Activated T-cell treated with anti-CD3 and anti-CD28 coated beads, Interleukin-2, amount 50 U/mL, for 24 hours (primary cell): ENCODE data around the gene ZNF568.

Source experiments
- DNase-seq: peaks from one replicate; pipeline ENCODE4 v3.0.0-alpha.2; 2020
- H3K27ac Mint-ChIP-seq: 2 replicates; pipeline ENCODE4 v1.8.0; 2020; ENCODE audit warnings: mild to moderate bottlenecking, mixed read lengths
- H3K27me3 Mint-ChIP-seq: 2 replicates; pipeline ENCODE4 v1.8.0; 2020; ENCODE audit warnings: mixed read lengths
- H3K36me3 Mint-ChIP-seq: 2 replicates; pipeline ENCODE4 v1.8.0; 2020; ENCODE audit warnings: low read depth, mixed read lengths
- H3K4me1 Mint-ChIP-seq: 2 replicates; pipeline ENCODE4 v1.8.0; 2020; ENCODE audit warnings: low read depth, mixed read lengths
- H3K4me3 Mint-ChIP-seq: 2 replicates; pipeline ENCODE4 v1.8.0; 2020; ENCODE audit warnings: mild to moderate bottlenecking, moderate library complexity, mixed read lengths
- H3K9me3 Mint-ChIP-seq: 2 replicates; pipeline ENCODE4 v1.8.0; 2020; ENCODE audit warnings: mixed read lengths

ZNF568 gene

GRCh38 chr19:36915992-36916830 lies at the start of gene ZNF568, which contains the start of gene ZNF829:
ZNF568 (plus strand) TSS chr19:36916332; CDS start chr19:36922771, 6,439 bp downstream.
ZNF829 (minus strand) TSS chr19:36916291; CDS start chr19:36915167, 1,124 bp downstream.
- H3K36me3 Mint-ChIP-seq: peaks cover 92% of the 10 kb centered on the region
- H3K27me3 Mint-ChIP-seq: no peaks in the 10 kb centered on the region
- peak within 1 kb of the TSS; percentile 98 for H3K27ac Mint-ChIP-seq
- peak within 1 kb of the TSS; percentile 85 for H3K4me3 Mint-ChIP-seq
- peak; percentile 93 for DNase-seq
- H3K4me1 Mint-ChIP-seq: peaks cover 34% of the 10 kb centered on the region
- peaks cover 48% of the 10 kb centered on the region for H3K9me3 Mint-ChIP-seq

GRCh38 chr19:36876993-36877938 lies 38.9 kb upstream of the ZNF568 start:
- no peak for DNase-seq
- Mint-ChIP-seq H3K36me3 (peaks cover 84% of the 10 kb centered on the region), H3K9me3 (peaks cover 52% of the 10 kb centered on the region)

DNA sequence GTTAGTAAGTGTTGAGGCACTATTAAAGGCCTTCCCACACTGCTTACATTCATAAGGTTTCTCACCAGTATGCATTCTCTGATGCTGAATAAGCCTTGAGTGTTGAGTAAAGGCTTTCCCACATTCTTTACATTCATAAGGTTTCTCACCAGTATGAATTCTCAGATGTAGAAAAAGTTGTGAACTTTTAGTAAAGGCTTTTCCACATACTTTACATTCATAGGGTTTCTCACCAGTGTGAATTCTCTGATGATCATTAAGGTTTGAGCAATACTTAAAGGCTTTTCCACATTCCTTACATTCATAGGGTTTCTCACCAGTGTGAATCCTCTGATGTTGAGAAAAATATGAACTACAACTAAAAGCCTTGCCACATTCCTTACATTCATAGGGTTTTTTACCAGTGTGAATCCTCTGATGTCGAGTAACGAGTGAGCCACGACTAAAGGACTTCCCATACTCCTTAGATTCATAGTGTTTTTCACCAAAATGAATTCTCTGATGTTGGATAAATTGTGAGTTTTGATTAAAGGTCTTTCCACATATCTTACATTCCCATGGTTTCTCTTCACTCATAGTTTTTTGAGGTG lies 24.3 kb upstream of the ZNF568 start:
- H3K36me3 Mint-ChIP-seq: peaks cover 88% of the 10 kb centered on the region
- no peaks in the 10 kb centered on the region for H3K27me3 Mint-ChIP-seq
- H3K4me3 Mint-ChIP-seq: no peak overlapping the region
- H3K4me1 Mint-ChIP-seq: no peaks in the 10 kb centered on the region
- no peak overlapping the region for H3K27ac Mint-ChIP-seq
- H3K9me3 Mint-ChIP-seq: peaks cover 62% of the 10 kb centered on the region
- no peak for DNase-seq

More at GRCh38 chr19:36876993-36877938, 38.9 kb upstream of the ZNF568 start:
- no peak overlapping the region for H3K4me3 Mint-ChIP-seq
- no peak overlapping the region for H3K27ac Mint-ChIP-seq
- H3K4me1 Mint-ChIP-seq: no peaks in the 10 kb centered on the region
- no peaks in the 10 kb centered on the region for H3K27me3 Mint-ChIP-seq

DNA sequence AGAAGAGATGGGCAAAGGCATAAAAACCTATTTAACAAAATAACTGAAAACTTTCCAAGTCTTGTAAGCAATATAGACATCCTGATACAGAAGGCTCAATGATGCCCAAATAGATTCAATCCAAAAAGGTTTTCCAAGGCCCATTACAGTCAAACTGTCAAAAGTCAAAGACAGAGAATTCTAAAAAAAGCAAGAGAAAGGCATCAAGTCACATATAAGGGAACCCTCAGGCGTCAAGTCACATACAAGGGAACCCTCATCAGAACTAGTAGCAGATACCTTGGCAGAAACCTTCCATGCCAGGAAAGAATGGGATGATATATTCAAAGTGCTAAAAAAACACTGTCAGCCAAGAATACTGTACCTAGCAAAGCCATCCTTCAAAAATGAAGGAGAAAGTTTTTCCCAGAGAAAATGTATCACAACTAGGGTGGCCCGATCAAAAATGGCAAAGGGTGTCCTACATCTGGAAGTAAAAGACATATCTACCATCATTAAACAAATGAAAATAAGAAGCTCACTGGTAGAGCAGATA lies 21.2 kb upstream of the ZNF568 start:
- no peaks in the 10 kb centered on the region for H3K27me3 Mint-ChIP-seq
- no peak overlapping the region for H3K27ac Mint-ChIP-seq
- no peak for DNase-seq
- H3K9me3 Mint-ChIP-seq: peaks cover 65% of the 10 kb centered on the region
- H3K4me1 Mint-ChIP-seq: no peaks in the 10 kb centered on the region
- peaks cover 96% of the 10 kb centered on the region for H3K36me3 Mint-ChIP-seq
- no peak overlapping the region for H3K4me3 Mint-ChIP-seq

DNA sequence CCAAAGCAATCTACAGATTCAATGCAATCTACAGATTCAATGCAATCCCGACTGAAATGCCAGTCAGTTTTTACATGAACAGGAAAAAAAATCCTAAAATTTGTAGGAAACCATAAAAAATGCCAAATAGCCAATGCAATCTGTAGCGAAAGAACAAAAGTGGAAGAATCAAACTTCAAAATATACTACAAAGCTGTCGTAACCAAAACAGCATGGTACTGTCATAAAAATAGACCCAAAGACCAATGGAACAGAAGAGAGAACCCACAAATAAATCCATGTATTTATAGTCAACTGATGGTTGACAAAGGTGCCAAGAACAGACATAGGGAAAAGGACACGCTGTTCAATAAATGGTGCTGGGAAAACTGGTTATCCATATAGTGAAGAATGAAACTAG lies 17.7 kb upstream of the ZNF568 start:
- DNase-seq: no peak
- Mint-ChIP-seq H3K9me3 (peaks cover 49% of the 10 kb centered on the region), H3K27ac (no peak overlapping the region), H3K27me3 (no peaks in the 10 kb centered on the region), H3K4me1 (no peaks in the 10 kb centered on the region), H3K4me3 (no peak overlapping the region), H3K36me3 (peaks cover 96% of the 10 kb centered on the region)

- Mint-ChIP-seq H3K4me3 (peak overlapping the region; percentile 85), H3K27me3 (no peaks in the 10 kb centered on the region), H3K4me1 (peaks cover 34% of the 10 kb centered on the region), H3K9me3 (peaks cover 47% of the 10 kb centered on the region), H3K27ac (peak overlapping the region; percentile 98), H3K36me3 (peaks cover 92% of the 10 kb centered on the region)
- peak; percentile 32 for DNase-seq
These were observed 859 bp downstream of the ZNF568 start for GRCh38 chr19:36916991-36917390.

DNA sequence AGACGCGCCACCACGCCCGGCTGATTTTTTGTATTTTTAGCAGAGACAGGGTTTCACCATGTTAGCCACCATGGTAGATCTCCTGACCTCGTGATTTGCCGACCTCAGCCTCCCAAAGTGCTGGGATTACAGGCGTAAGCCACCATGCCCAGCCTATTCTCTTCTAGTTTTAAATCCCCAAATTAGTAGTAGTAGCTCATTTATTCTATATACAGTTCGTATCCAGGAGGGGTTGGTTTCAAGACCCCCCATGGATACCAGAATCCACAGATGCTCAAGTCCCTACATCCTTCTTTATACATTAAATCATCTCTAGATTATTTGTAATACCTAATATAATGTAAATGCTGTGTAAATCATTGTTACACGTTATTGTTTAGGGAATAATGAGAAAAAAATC lies 2.0 kb downstream of the ZNF568 start:
- H3K27ac Mint-ChIP-seq: no peak overlapping the region
- no peaks in the 10 kb centered on the region for H3K27me3 Mint-ChIP-seq
- DNase-seq: no peak
- H3K4me1 Mint-ChIP-seq: peaks cover 34% of the 10 kb centered on the region
- peaks cover 51% of the 10 kb centered on the region for H3K9me3 Mint-ChIP-seq
- peaks cover 91% of the 10 kb centered on the region for H3K36me3 Mint-ChIP-seq
- H3K4me3 Mint-ChIP-seq: no peak overlapping the region

- Mint-ChIP-seq H3K36me3 (peaks cover 90% of the 10 kb centered on the region), H3K27ac (no peak overlapping the region), H3K9me3 (peaks cover 45% of the 10 kb centered on the region)
These were observed 15.6 kb downstream of the ZNF568 start for GRCh38 chr19:36931684-36932083.

DNA sequence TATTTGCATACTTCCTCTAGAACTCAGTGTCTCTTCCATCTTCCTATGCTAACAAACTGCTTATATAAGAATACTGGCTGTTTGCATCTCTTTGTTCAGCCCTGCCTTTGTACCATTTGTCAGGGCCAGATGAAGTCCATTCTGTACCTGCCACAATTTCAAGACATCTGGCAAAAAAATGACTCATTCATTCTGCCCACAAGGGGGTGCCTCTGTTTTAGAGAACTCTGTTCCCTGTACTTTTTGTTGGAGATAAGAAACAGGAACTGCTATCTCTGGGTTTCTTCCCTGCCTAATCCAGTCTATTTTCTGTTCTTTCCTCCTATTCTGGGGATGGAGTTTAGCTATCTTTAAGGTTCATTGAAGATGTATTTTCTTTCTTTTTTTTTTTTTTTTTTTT lies 23.0 kb downstream of the ZNF568 start:
- Mint-ChIP-seq H3K27ac (no peak overlapping the region), H3K36me3 (peaks cover 97% of the 10 kb centered on the region), H3K9me3 (peaks cover 63% of the 10 kb centered on the region), H3K27me3 (no peaks in the 10 kb centered on the region), H3K4me1 (no peaks in the 10 kb centered on the region), H3K4me3 (no peak overlapping the region)
- DNase-seq: no peak

More at GRCh38 chr19:36931684-36932083, 15.6 kb downstream of the ZNF568 start:
- Mint-ChIP-seq H3K4me1 (no peaks in the 10 kb centered on the region), H3K27me3 (no peaks in the 10 kb centered on the region), H3K4me3 (no peak overlapping the region)
- no peak for DNase-seq

- H3K36me3 Mint-ChIP-seq: peaks cover 79% of the 10 kb centered on the region
- peaks cover 55% of the 10 kb centered on the region for H3K9me3 Mint-ChIP-seq
- no peak overlapping the region for H3K4me3 Mint-ChIP-seq
- no peaks in the 10 kb centered on the region for H3K27me3 Mint-ChIP-seq
- H3K27ac Mint-ChIP-seq: no peak overlapping the region
- DNase-seq: no peak
- no peaks in the 10 kb centered on the region for H3K4me1 Mint-ChIP-seq
These were observed 34.4 kb downstream of the ZNF568 start for GRCh38 chr19:36950335-36951119.

DNA sequence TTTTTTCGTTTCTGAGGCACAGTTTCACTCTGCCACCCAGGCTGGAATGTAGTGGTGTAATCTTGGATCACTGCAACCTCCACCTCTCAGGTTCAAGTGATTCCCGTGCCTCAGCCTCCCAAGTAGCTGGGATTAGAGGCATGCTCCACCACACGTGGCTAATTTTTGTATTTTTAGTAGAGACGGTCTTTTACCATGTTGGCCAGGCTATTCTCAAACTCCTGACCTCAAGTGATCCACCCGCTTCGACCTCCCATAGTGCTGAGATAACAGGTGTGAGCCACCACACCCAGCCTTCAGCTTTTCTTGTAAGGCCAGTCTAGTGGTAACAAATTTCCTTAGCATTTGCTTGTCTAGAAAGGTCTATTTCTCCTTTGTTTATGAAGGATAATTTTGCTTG lies 46.2 kb downstream of the ZNF568 start:
- peaks cover 52% of the 10 kb centered on the region for H3K9me3 Mint-ChIP-seq
- no peak for DNase-seq
- H3K27me3 Mint-ChIP-seq: no peaks in the 10 kb centered on the region
- no peaks in the 10 kb centered on the region for H3K4me1 Mint-ChIP-seq
- no peak overlapping the region for H3K27ac Mint-ChIP-seq
- no peak overlapping the region for H3K4me3 Mint-ChIP-seq
- peaks cover 59% of the 10 kb centered on the region for H3K36me3 Mint-ChIP-seq

GRCh38 chr19:36963280-36963679 lies 47.1 kb downstream of the ZNF568 start:
- no peaks in the 10 kb centered on the region for H3K27me3 Mint-ChIP-seq
- DNase-seq: no peak
- no peak overlapping the region for H3K4me3 Mint-ChIP-seq
- peaks cover 43% of the 10 kb centered on the region for H3K9me3 Mint-ChIP-seq
- H3K27ac Mint-ChIP-seq: no peak overlapping the region
- peaks cover 55% of the 10 kb centered on the region for H3K36me3 Mint-ChIP-seq
- no peaks in the 10 kb centered on the region for H3K4me1 Mint-ChIP-seq

GRCh38 chr19:36972571-36972970 lies 56.4 kb downstream of the ZNF568 start:
- Mint-ChIP-seq H3K27me3 (no peaks in the 10 kb centered on the region), H3K27ac (peak overlapping the region; percentile 57), H3K4me3 (peak overlapping the region; percentile 88), H3K9me3 (peaks cover 8% of the 10 kb centered on the region), H3K4me1 (peaks cover 21% of the 10 kb centered on the region), H3K36me3 (peaks cover 62% of the 10 kb centered on the region)
- DNase-seq: no peak
